Dermis microvascular lymphatic vessel endothelial cell (primary cell): ENCODE data around the gene TNIK. TPM values are rescaled to one million over a fixed set of nuclear protein-coding genes. Genes with fewer than 3 reads are reported as not detected.
A peak's percentile ranks its signal among the peaks of the same experiment; 100 is the strongest.

Experiments used
- DNase-seq, 2 donors: peaks; one replicate each; pipeline versions ENCODE4 v3.0.0 to v3.0.0-alpha.2; 2010; ENCODE audit warnings: low read depth in 2 of 2
- total RNA-seq: library from RNA; depleted of rRNA; stranded (reverse); fragments of >200 nt; gene quantifications from 2 replicates; pipeline ENCODE4 v1.2.1, GENCODE V29; 2014

The TNIK gene
- total RNA-seq, 1 donor from 2014 or later, result 18.9 TPM

DNA sequence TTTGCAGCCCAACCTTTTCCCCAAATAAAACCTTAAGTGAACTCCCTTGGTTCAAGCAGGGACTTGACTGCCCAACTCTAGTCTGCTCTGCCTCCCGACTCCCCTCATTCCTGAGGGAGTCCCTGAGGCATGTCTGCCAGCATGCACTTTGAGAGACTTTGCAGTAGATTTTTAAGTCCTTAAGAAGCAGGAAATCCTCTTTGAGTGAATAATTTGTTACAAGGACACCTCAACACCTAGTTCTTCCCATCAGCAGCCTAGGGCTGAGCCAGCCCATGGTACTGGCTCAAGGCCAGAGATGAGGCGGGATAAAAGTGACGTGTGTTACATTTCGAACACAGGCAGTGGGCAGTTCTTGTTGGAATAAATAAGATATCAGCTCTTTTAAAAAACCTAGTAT, 229.3 kb downstream of the TNIK start:
- DNase-seq, result peak in 1 of 2 donors; percentile 34

DNA sequence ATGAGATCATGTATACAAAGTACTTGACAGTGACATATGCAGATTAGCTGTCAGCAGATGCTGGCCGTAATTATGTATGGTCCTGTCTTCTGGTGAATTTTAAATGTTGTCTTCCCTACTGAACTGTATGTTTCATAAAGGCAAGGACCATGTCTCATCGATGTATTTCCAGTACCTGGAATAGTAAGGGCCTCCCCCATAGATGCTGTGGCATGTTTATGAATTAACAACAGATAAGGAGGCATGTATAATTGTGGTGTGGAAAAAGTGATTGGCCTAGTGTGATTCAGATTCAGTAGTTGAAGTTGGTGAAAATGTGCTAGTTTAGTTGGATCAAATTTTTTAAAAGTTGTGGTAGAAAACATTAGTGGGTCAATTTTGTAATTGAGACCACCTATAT, 231.0 kb downstream of the TNIK start:
- DNase-seq, result no peak

DNA sequence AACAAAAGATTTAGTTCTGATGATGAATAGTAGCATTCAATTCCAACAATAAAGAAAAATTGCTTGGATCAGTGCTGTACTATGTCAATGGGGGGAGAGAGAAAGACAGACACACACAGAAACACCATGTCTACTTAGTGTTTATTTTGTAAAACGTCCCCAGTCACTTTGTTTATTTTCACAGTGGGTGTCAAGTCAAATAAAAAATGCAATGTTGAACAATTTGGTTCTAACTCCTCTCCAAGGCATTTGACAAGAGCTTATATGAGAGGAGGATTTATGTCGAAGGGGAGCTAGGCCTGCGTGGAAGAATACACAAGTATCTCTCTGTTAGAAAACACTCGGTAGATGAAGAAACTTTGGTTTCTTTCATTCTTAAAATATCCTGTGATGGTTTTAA, 232.0 kb downstream of the TNIK start:
- no peak for DNase-seq

GRCh38 chr3:171227828-171228227, 232.4 kb downstream of the TNIK start:
- no peak for DNase-seq

- no peak for DNase-seq
Measured at GRCh38 chr3:171227359-171227758, 232.8 kb downstream of the TNIK start.

GRCh38 chr3:171226794-171227193, 233.4 kb downstream of the TNIK start:
- DNase-seq, result no peak

GRCh38 chr3:171225708-171226107, 234.5 kb downstream of the TNIK start:
- peak in 1 of 2 donors; percentile 18 for DNase-seq

GRCh38 chr3:171225165-171225564, 235.0 kb downstream of the TNIK start:
- DNase-seq, result no peak

DNA sequence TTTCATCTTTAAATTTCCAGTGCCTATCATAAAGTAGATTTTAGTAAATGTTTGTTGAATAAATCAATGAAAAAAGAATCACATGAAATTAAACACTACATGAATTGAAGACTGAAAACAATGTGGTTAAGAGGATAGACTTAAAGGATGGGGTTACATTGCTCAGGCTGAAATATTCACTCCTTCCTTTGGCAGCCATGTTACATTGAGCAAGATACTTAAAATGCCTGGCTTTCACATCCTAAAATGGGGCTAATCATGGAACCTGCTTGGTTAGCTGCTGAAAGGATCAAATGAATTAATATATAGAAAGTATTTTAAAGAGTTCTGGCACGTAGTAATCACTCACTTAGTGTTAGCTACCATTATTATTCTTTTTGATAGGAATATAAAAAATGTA, 236.8 kb downstream of the TNIK start:
- no peak for DNase-seq

DNA sequence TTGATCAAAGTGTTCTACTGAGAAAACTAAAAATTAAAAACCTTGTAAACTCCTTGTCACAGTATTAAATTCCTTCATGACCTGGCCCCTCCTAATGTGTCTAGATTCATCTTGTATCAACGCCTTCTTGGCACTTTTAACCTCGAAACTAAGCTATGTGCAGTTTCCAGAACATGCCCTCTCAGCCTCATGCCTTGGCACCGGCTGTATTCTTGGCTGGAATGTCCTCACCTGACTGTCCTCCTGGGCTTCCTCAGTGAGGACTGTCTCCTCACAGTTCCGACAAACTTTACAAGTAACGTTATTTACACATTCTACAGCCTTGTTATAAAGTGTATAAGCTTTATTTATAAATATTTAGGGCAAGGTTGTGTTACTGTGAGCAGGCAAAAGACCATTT, 237.2 kb downstream of the TNIK start:
- DNase-seq, result no peak

DNA sequence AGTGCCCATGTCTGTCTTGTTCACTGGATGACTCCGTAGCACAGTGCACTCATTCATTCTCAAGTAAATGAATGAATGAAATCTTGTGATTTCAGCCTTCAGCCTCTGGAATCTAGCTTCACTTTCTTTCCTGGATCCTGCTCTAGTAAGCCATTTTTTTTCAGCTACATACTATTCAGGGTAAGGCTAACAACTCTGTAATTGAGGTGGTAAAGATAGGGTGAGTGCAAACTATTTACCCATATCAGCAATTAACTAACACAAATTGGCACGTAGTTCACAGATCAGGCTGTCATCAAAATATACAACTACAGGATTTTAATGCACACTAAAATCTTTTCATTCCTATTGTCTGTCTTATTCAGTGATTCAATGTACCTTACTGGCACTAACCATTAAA, 238.6 kb downstream of the TNIK start:
- DNase-seq, result no peak

GRCh38 chr3:171221104-171221503, 239.1 kb downstream of the TNIK start:
- no peak for DNase-seq

DNA sequence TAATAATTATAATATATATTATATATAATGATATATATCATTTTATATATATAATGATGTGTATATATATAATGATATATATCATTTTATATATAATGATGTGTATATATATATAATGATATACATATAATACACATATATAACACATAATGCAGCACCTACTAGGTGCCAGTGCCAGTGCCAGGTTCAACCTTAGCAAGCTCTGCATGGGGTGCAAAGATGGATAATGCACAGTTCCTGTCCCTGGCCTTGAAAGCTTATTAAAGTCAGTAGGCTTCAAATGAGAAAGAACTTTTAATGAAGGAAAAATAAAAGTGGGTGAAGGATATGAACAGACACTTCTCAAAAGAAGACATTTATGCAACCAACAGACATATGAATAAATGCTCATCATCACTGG, 240.9 kb downstream of the TNIK start:
- DNase-seq, result no peak

DNA sequence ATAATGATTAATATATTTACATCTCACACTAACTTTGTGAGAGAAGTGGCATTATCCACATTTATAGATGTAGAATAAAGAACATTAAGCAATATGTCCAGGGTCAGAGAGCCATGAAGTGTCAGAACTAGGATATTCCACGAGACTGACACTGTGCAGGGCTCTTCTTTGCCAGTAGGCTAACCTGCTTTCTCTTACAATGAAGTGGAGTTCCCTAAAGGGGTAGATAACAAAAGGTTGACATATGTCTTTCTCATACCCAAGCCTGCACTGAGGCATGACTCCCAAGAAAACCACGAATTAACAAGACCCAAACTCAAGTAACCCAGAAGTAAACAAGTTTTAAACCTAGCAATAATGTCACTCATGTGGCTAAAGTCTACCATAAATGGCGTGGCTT, 242.1 kb downstream of the TNIK start:
- DNase-seq, result no peak

DNA sequence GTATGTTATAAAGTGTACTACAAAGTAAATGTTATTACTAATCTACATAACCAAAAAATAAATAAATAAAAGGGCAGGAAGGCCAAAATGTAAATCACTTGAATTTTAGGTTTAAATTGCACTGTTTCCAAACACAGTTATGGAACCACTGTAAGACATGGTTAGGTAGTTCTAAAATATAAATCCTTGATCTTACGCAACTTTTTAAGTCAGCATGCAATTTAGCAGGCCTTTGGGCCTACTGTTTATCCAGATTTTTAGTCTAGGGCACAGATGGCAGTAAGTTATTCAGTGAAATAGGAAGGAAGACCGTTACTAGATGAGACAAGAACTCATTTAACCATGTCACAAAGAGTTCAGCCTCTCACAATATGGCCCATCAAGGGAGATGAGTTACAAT, 246.3 kb downstream of the TNIK start:
- DNase-seq, result no peak

DNA sequence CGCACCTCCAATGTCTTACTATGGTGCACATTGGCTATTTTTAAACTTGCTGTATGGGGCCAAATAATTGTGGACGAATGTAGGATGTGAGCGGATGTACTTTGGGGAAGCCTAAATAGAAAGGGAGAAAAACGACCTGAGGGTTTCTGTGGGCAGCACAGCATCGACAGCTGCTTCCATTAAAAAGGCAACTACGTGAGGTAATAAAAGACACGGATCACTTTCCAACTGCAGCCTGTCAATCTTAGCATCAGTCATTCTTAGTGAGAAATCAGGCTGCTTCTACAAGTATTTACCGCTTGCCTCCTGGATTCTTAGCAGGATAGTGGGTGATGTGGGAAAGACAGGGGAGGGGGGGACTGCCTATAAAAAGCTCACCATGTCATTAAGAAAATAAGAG, 247.0 kb downstream of the TNIK start:
- DNase-seq, result no peak

GRCh38 chr3:171212648-171213047, 247.6 kb downstream of the TNIK start:
- DNase-seq, result no peak

GRCh38 chr3:171206283-171206682, 253.9 kb downstream of the TNIK start:
- peak; percentile 53 to 87 for DNase-seq

DNA sequence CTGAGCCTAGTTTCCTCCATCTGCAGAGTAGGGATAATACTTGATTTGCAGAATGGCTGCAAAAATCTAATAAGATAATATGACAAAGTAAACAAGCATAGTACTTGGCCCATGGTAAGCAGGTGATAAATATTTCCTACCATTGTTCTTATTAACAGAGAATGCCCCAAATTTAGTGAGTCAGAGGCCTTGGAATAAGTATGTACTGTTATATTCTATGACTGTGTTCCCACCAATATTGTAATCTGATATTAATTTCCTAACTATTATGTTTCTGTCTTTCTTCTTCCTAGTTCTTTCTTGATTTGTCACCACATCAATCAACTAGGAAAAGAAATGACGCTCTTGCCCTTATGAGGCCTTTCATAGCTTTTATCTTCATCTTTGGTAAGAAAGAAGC, 255.3 kb downstream of the TNIK start:
- DNase-seq, result peak; percentile 34 to 95

DNA sequence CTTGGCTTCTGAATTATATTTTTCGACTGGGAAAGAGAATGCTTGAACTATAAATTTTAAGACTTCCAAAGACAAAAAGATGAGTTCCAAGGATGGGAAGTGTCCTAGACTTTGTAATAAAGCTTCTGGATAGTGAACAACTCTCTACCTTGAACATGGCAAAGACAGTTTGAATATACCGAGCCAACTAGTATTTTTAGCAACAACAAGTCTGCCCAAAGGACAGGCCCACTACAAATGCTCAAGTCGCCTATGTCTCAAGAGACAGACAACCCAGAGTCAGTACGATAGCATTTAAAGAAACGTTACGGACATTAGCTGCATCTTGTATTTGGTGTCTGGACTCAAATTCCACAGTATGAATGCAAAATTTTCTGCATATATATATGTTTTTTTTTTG, 258.4 kb downstream of the TNIK start:
- no peak for DNase-seq

DNA sequence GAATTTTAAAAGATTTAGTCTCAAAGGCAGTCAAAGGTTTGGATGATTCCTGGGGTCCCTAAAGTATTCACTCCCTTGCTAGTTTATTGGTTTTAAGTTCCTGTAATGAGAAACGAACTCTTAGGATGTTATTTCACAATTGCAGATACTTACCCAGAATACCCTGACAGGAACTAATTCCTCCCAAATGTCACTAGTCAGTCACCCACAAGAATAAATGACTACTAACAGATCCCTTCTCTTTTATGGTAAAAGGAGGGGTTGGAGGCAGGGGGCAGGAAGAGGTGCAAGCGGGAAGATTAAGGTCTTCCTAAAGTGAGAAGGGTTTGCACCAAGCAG, 259.5 kb downstream of the TNIK start:
- DNase-seq, result no peak

DNA sequence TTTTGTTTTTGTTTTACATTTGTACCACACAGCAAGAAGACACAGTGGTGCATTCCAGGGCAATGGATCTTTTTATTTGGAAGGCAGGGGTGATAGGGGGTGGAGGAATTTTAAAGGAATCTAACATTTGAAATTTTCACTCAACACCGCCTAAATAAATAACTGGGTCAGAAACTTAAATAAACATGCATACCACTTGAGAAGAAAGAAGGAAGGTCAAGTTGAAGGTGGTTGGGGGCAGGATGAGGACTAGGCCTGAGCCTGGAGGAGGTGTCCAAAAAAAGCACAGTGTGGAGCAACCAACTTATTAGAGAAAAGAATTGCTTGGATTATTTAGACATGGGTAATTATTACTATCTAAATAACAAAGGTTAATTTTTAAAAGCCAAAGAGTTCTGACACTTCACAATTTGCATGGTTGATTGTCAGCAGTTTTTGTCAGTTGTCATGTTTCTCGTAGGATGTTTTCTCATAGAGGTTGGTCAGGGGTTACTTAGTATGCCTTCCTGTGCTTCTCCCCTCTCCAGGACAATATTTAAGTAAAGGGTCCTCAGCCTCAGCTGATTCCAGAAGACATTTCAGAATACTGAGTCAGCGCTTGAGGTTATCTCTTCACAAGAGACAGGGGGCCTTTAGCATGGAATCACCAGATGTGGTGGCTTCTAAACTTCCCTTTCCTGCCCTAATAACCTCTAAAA, 260.0 kb downstream of the TNIK start:
- no peak for DNase-seq

DNA sequence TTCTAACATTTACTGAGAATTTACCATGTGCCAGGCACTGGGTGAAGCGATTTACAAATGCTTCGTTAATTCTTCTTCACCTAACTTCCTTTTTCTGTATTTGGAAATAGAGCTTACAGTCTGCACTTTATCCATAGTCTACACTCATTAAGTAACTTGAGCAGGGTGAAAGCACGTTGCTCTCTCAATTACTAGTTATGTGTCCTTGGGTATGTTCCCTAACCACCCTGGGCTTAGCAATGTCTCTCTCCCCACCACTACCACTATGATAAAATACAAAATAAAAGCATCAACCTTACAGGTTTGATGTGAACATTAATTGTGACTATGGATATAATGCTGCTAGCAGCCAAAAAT, 260.8 kb downstream of the TNIK start:
- no peak for DNase-seq

DNA sequence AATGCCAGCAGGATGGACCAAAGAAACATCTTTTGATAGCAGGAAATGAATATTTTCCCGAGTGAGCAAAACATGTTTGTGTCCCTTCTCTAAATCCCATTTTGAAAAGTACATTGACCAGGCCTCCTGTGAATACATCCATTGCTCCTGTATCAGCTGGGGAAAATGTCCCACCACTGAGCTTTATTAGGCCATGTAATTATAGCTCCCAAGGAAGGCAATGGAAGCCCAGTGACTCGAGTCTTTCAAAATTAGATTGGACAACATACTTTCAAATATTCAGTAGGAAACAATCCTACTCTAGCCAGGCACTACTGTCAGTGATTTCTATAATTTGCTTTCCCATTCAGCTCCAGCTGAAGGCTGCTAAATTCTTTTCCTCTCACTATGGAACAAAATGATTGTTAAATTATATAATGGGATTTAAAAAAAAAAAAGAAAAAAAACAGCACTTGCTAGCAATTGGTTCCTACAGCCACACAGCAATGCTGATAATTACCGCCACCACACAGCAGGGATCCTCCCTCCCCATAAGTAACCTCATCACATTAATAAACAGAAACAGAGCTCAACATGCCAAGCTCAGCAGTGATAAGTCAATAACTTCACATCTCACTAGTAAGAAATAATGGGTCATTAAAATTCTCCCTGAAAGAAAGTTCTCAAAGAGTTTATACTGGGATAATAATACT, 261.3 kb downstream of the TNIK start:
- peak in 1 of 2 donors; percentile 48 for DNase-seq
